GM18505 (cell line): ENCODE data around the gene GALNT18.

Source experiments
- ATAC-seq: cut with Tn5 transposase; IDR thresholded peaks from one replicate; pipeline ENCODE4 v1.9.1; 2021; ENCODE audit not compliant: unreplicated experiment
- POLR2A ChIP-seq: IDR thresholded peaks from 4 replicates; pipeline ENCODE4 v1.6.1; 2011; ENCODE audit warnings: borderline replicate concordance; ENCODE audit not compliant: insufficient read depth, insufficient read length; ENCODE audit errors: extremely low read depth

The GALNT18 gene

GRCh38 chr11:11577932-11578911, 43.6 kb downstream of the GALNT18 start:
- no peak for TF ChIP-seq POLR2A
- ATAC-seq = no peak

DNA sequence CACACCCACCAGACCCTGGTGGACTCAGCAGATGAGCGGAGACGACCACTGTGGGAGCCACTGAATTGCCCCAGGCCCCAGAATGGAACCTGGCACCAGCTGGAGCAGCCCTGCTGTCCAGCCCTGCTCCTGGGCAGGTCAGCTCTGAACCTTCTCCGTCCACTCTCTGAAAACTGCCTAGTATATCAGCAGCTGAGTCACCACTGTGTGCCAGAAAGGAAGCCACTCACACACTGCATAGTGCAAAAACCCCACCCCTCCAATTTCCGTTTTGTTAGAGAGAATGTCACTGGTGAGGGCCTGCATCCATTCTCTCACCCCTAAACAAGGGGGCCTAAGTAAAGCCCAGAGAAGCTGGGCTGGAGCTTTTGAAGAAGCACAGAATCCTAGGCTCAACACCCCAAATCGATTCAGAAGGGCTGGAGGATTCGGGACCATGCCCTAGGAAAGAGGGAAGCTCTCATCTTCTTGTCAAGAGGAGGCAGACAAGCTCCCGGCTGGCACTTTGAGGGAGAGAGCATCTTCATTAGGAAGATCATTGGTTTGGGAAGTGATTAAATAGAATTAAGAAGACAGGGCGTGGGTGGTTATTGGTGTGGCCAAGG, 44.5 kb downstream of the GALNT18 start:
- no peak for TF ChIP-seq POLR2A
- ATAC-seq = no peak

DNA sequence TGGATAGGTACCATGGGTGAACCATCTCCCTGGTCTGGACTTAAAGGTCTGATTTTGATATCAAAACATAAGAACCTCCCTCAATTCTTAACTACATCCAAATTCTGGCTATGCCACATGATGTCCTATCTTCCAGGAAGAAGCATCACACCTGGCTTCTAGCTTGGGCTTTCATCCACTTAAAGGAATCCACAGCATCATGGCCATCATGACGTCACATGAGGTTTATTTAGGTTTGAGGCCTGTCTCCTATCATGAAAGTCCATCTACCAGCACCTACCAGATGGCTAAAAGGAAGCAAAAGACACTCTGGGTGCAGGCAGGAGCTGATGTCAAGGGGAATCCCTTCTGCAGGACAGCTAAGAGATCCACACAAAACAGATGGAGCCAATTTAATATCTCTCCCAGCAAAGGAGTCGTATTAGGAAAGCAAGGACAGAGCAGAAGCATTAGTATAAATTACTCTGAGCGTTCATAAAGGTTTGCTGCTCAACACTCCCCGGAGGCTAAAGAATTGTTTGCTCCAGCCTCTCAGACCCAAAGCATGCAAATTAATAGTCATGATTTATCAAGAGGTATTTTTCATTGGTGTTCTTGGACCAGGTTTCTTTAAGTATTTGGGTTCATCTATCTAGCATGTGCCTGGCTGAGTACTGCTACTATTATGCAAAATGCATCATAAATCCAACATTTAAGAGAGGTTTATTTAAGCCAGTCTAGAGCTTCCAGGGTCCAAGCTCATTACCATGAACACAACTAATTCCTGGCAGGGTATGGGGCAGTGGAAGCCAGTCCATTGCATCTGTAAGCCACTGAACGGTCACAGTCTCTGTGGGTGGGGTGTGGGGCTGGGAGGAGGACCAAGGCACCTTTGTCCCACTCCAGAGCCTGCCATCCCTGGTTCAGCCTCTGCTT, 47.2 kb downstream of the GALNT18 start:
- TF ChIP-seq POLR2A = no peak
- ATAC-seq = no peak

- TF ChIP-seq POLR2A = no peak
- no peak for ATAC-seq
Observed at GRCh38 chr11:11572386-11572785, 49.4 kb downstream of the GALNT18 start.

- TF ChIP-seq POLR2A = no peak
- no peak for ATAC-seq
Observed at GRCh38 chr11:11571893-11572292, 49.9 kb downstream of the GALNT18 start.

- ATAC-seq = no peak
- no peak for TF ChIP-seq POLR2A
Observed at GRCh38 chr11:11570823-11571222, 51.0 kb downstream of the GALNT18 start.

DNA sequence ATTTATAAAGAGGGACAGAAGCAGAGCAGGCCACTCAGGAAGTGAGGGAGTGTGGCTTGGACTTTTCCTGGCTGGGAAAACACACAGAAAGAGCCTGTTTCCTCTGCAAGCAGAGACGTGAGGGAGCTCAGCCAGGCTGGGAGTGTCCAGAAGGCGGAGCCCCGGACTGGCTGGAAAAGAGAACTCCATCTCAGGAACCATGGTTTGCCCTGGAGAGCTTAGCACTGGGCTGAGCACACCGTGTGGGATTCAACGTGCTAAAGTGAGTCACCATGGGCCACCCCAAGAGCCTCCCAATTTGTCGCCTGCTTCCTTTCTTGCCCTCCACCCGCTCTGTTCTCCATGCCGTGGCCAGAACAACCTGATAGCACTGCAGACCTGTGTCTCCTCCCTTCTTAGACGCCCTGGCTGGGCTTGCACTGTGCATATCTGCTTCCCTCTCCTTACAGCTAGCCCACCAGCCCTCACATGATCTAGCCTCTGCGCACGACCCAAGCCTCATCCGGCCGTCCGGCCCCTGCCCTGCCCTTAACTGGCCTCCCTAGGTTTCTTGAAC, 51.8 kb downstream of the GALNT18 start:
- TF ChIP-seq POLR2A = no peak
- ATAC-seq = no peak

GRCh38 chr11:11568651-11569229, 53.1 kb downstream of the GALNT18 start:
- ATAC-seq = no peak
- no peak for TF ChIP-seq POLR2A

GRCh38 chr11:11567936-11568650, 53.7 kb downstream of the GALNT18 start:
- no peak for TF ChIP-seq POLR2A
- no peak for ATAC-seq

DNA sequence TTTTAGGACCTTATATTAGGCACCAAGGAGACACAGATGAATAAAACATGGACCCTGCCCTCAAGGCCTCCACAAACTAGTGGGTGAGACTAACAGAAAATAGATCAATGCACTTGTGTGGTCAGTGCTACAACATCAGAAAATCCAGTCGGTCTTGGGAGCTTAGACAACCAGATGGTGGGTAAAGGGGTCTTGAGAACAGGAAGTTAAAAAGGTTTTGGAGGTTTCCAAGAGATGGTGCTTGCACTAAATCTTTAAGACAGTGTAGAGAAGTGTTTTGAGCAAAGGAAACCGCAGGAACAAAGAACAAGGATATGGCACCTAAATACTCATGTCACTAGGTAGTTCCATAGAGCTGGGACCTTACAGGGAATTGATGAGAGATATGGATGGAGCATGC, 56.2 kb downstream of the GALNT18 start:
- ATAC-seq = no peak
- no peak for TF ChIP-seq POLR2A

DNA sequence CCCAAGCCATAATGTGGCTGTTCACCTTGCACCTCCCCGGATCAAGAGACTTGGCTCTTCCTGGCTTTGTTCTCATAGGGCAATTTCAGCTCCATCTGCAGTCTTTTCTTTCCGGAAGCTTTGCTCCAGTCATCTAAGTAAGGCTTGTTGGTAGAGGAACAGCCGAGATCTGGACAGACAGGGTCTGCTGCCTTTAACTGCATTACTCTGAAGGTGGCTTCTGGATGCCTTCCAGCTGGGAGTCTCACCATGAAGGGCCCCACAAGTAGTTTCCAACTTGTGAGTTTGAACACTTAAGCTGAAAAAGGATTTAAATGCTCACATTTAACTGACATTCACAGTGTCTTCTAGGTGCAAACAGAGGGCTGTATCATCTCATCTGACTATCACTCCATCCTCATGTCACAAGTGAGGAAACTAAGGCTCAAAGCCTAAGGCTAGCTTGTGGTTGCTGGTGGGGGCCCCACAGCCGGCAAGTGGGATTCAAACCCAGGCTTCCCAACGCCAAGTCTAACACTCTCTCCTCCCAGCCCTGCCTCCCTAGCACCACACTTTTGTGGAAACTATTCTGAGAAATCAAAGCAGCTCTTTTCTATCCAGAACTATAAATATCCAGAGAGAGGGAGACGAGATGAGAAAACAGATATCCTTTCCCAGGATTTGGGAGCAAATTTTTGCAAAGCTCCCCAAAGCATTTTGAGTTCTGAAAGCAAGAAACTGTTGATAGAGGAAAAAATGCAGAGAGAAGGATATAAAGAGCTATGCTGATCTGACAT, 58.4 kb downstream of the GALNT18 start:
- no peak for TF ChIP-seq POLR2A
- no peak for ATAC-seq
